ENCODE measurements around the gene SULT4A1. TPM values are rescaled to one million over a fixed set of nuclear protein-coding genes. Genes with fewer than 3 reads are reported as not detected.

Gene SULT4A1
- total RNA-seq, 1 donor from 2014 or later, result 2.9 TPM

DNA sequence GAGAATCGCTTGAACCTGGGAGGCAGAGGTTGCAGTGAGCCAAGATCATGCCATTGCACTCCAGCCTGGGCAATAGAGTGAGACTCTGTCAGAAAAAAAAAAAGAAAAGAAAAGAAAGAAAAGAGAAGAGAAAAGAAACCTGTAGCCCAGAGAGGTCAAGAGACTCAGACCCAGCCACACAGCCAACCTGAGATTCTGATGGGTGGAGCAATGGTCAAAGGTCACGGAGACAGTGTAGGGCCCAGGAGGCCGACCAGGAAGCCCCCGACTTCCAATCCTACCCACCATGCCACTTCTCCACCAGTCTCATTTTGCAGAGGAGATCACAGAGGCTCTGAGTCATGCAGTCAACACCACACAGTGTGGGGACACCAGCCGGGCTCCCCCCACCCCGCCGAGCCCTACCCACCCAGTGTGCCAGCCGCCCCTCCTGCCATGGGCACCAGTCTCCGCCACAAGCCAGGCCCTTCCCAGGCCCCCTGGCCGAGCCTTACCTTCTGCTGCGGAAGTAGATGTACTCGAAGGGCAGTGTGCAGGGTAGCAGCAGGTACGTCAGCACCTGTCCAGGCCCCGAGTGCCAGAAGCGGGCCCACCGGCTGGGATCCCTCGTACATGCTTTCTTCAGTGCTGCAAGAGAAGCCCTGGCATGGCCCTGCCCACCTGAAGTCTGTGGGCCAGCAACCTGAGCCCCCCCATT, 21.6 kb upstream of the SULT4A1 start:
- H3K9me3 Mint-ChIP-seq (ENCODE audit: low read depth), result no peaks in the 10 kb centered on the region
- H3K4me3 Mint-ChIP-seq (ENCODE audit: unreplicated experiment), result no peak overlapping the region
- peaks cover 1% of the 10 kb centered on the region for H3K36me3 Mint-ChIP-seq (ENCODE audit: low read depth)
- peaks cover 30% of the 10 kb centered on the region for H3K27me3 Mint-ChIP-seq (ENCODE audit: low read depth)
- no peaks in the 10 kb centered on the region for H3K4me1 Mint-ChIP-seq (ENCODE audit: low read depth)
- H3K27ac Mint-ChIP-seq (ENCODE audit: unreplicated experiment), result no peak overlapping the region
- TF ChIP-seq, protein P1, sequence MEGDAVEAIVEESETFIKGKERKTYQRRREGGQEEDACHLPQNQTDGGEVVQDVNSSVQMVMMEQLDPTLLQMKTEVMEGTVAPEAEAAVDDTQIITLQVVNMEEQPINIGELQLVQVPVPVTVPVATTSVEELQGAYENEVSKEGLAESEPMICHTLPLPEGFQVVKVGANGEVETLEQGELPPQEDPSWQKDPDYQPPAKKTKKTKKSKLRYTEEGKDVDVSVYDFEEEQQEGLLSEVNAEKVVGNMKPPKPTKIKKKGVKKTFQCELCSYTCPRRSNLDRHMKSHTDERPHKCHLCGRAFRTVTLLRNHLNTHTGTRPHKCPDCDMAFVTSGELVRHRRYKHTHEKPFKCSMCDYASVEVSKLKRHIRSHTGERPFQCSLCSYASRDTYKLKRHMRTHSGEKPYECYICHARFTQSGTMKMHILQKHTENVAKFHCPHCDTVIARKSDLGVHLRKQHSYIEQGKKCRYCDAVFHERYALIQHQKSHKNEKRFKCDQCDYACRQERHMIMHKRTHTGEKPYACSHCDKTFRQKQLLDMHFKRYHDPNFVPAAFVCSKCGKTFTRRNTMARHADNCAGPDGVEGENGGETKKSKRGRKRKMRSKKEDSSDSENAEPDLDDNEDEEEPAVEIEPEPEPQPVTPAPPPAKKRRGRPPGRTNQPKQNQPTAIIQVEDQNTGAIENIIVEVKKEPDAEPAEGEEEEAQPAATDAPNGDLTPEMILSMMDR (IDR thresholded peaks at IDR 0.05), result no peak
- peak; percentile 86 for DNase-seq (ENCODE audit: low spot score)

- Mint-ChIP-seq H3K9me3 (ENCODE audit: low read depth) (no peaks in the 10 kb centered on the region), H3K4me3 (ENCODE audit: unreplicated experiment) (no peak overlapping the region), H3K27me3 (ENCODE audit: low read depth) (peaks cover 31% of the 10 kb centered on the region), H3K27ac (ENCODE audit: unreplicated experiment) (peak overlapping the region; percentile 12), H3K36me3 (ENCODE audit: low read depth) (peaks cover 1% of the 10 kb centered on the region), H3K4me1 (ENCODE audit: low read depth) (no peaks in the 10 kb centered on the region)
- TF ChIP-seq, protein P1 (IDR thresholded peaks at IDR 0.05), result peak; percentile 80
- DNase-seq (ENCODE audit: low spot score), result peak; percentile 60
Measured at GRCh38 chr22:43883012-43883661, 20.8 kb upstream of the SULT4A1 start.

- Mint-ChIP-seq H3K27me3 (ENCODE audit: low read depth) (peaks cover 29% of the 10 kb centered on the region), H3K9me3 (ENCODE audit: low read depth) (no peaks in the 10 kb centered on the region), H3K27ac (ENCODE audit: unreplicated experiment) (no peak overlapping the region), H3K36me3 (ENCODE audit: low read depth) (peaks cover 1% of the 10 kb centered on the region), H3K4me3 (ENCODE audit: unreplicated experiment) (no peak overlapping the region), H3K4me1 (ENCODE audit: low read depth) (no peaks in the 10 kb centered on the region)
- TF ChIP-seq, protein P1 (IDR thresholded peaks at IDR 0.05), result no peak
- peak; percentile 50 for DNase-seq (ENCODE audit: low spot score)
Measured at GRCh38 chr22:43882122-43882767, 19.9 kb upstream of the SULT4A1 start.

DNA sequence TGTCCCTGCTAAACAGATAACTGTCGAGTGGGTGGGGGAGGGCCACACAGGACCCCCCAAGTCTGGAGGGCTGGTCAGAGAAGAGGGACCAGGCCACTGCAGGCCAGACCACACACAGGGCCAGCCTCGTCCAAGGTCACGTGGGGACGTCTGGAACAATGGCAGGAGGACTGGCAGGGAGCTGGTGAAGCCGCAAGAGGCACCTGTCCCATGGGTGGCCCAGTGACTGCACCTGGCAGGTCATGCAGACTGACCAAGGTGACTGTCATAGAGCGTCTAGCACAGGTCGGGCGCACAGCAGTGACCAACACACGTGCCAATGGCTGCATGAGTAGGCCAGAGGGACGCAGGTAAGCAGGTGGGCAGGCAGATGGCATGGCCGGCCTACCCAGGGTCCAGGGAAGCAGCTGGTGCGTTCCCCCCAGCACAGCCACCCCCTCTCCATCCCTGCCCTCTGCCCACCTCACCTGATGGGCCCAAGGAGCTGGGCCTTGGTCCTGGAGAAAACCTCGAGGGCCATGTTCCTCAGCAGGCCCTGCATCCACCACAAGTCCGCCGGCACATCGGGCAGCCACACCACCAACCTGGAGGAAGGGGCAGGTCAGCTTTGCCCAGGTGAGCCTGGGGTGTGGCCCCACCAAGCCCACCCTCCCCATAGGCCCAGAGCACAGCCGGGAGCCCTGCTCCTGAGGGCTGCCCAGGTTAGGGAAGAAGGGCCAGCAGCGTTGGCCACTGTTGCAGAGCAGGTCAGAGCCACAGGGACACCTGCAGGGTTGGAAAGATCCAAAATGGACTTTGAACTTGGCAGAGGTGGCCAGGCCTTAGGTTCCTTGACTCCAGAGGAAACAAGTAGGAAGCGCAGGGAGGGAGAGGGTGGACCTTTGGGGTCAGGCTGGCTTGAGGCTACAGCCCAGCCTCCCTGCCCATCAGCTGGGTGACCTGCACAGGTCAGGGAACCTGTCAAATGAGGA, 19.1 kb upstream of the SULT4A1 start:
- no peaks in the 10 kb centered on the region for H3K4me1 Mint-ChIP-seq (ENCODE audit: low read depth)
- no peaks in the 10 kb centered on the region for H3K9me3 Mint-ChIP-seq (ENCODE audit: low read depth)
- H3K27me3 Mint-ChIP-seq (ENCODE audit: low read depth), result peaks cover 26% of the 10 kb centered on the region
- no peak overlapping the region for H3K27ac Mint-ChIP-seq (ENCODE audit: unreplicated experiment)
- peaks cover 1% of the 10 kb centered on the region for H3K36me3 Mint-ChIP-seq (ENCODE audit: low read depth)
- TF ChIP-seq, protein P1 (IDR thresholded peaks at IDR 0.05), result no peak
- no peak overlapping the region for H3K4me3 Mint-ChIP-seq (ENCODE audit: unreplicated experiment)
- DNase-seq (ENCODE audit: low spot score), result peak; percentile 88
